ENCODE data around the gene MPDZ.

DNA sequence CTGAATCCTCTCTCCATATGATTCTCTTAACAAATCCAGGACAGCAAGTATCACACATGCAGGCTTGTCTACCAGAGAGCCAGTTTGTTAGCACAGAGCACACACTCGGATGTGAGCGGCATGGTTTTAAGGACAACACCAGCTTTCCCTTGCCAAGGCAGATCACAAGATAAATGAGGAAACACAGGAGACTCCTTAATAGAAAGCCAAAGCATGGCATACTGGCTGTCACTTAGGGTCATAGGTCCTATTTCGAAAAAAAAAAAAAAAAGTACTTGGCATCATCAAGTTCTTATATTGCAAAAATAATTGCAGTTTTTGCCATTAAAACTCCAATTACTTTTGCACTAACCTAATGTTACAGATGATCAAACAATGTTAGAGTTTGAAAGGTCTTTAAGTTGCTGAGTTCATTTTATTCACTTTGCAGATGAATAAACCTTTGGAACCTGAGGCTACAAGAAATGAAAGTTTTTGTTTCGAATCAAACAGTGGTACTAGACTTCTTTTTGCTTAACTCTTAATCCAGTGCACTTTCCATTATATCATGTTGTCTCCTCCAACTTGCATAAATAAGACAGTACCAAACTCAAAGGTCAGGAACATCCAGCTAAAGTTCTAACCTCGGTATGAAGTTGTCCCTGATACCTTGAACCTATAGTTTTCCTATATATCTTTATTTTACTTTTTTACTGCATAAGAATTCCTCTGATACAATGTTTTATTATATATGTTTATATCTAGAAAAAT is 138.5 kb downstream of the MPDZ start:
- no peak for TF ChIP-seq POLR2AphosphoS5 (IDR thresholded peaks at IDR 0.05; ENCODE audit: low read depth, low read length)
- TF ChIP-seq POLR2A (IDR thresholded peaks at IDR 0.05; ENCODE audit: low read depth, low read length): no peak
- TF ChIP-seq TAF1 (IDR thresholded peaks at IDR 0.05; ENCODE audit: low read depth, low read length): no peak
